ENCODE data around the gene SART3. TPM values are rescaled to one million over a fixed set of nuclear protein-coding genes. Genes with fewer than 3 reads are reported as not detected.

The SART3 gene
- total and polyA plus RNA-seq, 2 of the 8 experiments (the other 6 are each of a cell fraction or from before 2014, with no cell fraction given) = 16.0 to 103 TPM

DNA sequence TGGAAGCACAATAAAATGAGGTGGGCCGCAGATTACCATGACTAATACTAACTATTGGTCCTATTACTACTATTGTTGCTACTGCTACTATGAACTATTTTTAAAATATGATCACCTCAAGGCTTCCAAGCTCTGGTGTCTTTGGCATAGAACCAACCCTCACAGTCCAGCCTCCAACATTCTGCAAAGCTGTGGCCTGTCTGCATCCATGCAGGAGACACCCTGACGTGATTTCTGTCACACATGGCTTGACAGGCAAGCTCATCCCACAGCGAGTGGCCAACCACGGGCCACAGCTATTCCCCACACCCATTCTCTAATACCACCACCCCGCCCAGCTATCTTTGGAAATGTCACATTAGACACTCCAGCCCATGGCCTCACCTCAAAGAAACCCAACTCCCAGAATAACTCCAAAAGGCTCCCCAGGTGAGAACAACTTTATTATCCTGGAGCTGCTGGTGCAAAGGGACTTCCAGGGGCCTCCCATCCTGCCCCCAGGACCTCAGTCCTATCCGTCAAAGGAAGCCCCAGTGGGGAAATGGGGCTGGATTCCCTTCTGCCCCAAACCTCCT, 15.8 kb upstream of the SART3 start:
- H3K79me2 ChIP-seq (ENCODE audit: control insufficient read depth in 1 of 2, insufficient read depth in 2 of 2, low read length in 2 of 2) = no peaks in the 10 kb centered on the region
- no peaks in the 10 kb centered on the region for H3K4me1 ChIP-seq (replicated peaks in 1 of 4; ENCODE audit: control insufficient read depth in 3 of 4, insufficient read depth in 4 of 4, low read length in 3 of 4)
- H4K5ac ChIP-seq (ENCODE audit: insufficient read length, low read depth, low read length) = no peak overlapping the region
- ChIA-PET CTCF (ENCODE audit: partially characterized antibody) (interaction anchor here (1.0 to 24.3 kb wide), 7 partner anchors 8 to 65 kb away, joined by 3 to 523 read pairs (median 5); no protein-coding TSS in a partner anchor), POLR2A (ENCODE audit: partially characterized antibody) (interaction anchor here (1.6 kb wide), 1 partner anchor 16 kb away, joined by 4 read pairs; no protein-coding TSS in a partner anchor)
- no peak overlapping the region for H3K18ac ChIP-seq (ENCODE audit: extremely low read depth, low read length)
- H4K91ac ChIP-seq (replicated peaks; ENCODE audit: insufficient read length, low read length) = no peak overlapping the region
- no peak overlapping the region for H3K9ac ChIP-seq (replicated peaks in 1 of 4; ENCODE audit: extremely low read depth in 1 of 4, low read depth in 3 of 4, low read length in 3 of 4)
- H3K4me3 ChIP-seq (ENCODE audit: extremely low read depth in 1 of 4, insufficient read depth in 2 of 4, low read depth in 3 of 4, low read length in 4 of 4) = no peak overlapping the region
- H3K4ac ChIP-seq (replicated peaks; ENCODE audit: insufficient read length, low read depth, low read length) = no peak overlapping the region
- H3K9me3 ChIP-seq (ENCODE audit: insufficient read depth in 2 of 2, low read depth in 1 of 2, low read length in 1 of 2) = peaks cover 0 to 3% of the 10 kb centered on the region in 2 experiments; a peak in 1 of 4 replicates
- no peak overlapping the region for H3K23ac ChIP-seq (ENCODE audit: insufficient read length)
- no peak overlapping the region for H2BK15ac ChIP-seq (ENCODE audit: low read length)
- no peak overlapping the region for H3K14ac ChIP-seq (ENCODE audit: insufficient read length)
- no peak overlapping the region for H2BK5ac ChIP-seq (ENCODE audit: low read depth, low read length)
- no peak overlapping the region for H2BK20ac ChIP-seq (ENCODE audit: low read length)
- H3K79me1 ChIP-seq (ENCODE audit: low read depth, low read length) = no peaks in the 10 kb centered on the region
- H2BK120ac ChIP-seq (replicated peaks; ENCODE audit: low read depth, low read length) = no peak overlapping the region
- 60% methylated on average over 6 of the region's 6 CpGs; no CpG with 5 or more reads in 1 of the 2 experiments for WGBS, 2 experiments (ENCODE audit: extremely low coverage in 1 of 2, insufficient coverage in 1 of 2, insufficient read length in 1 of 2, insufficient replicate concordance in 2 of 2, low coverage in 1 of 2, low lambda C conversion rate in 2 of 2, missing lambda C conversion rate in 1 of 2)
- H2AK5ac ChIP-seq (ENCODE audit: low read depth, low read length) = no peak overlapping the region
- peaks cover 14% of the 10 kb centered on the region; the same call in 1 of the 2 replicates for H3K23me2 ChIP-seq (ENCODE audit: low read depth, low read length)
- no peak overlapping the region for H2BK12ac ChIP-seq (ENCODE audit: low read depth, low read length)
- peaks cover 0 to 6% of the 10 kb centered on the region in 2 experiments for H4K20me1 ChIP-seq (replicated peaks in 1 of 2; ENCODE audit: control insufficient read depth in 1 of 2, insufficient read depth in 2 of 2, low read length in 2 of 2)
- no peaks in the 10 kb centered on the region for H3K27me3 ChIP-seq (replicated peaks in 1 of 4; ENCODE audit: control insufficient read depth in 3 of 4, extremely low read depth in 1 of 4, insufficient read depth in 3 of 4, low read length in 3 of 4)
- H3K27ac ChIP-seq (ENCODE audit: low read depth, low read length) = no peak overlapping the region
- H4K8ac ChIP-seq (ENCODE audit: extremely low read depth, insufficient read depth, low read length) = no peak overlapping the region; the same call in 1 of the 2 replicates
- no peak overlapping the region for H2AFZ ChIP-seq (ENCODE audit: low read length)
- no peaks in the 10 kb centered on the region for H3K36me3 ChIP-seq (ENCODE audit: control insufficient read depth in 2 of 4, insufficient read depth in 4 of 4, low read length in 3 of 4)
- H3K56ac ChIP-seq (replicated peaks; ENCODE audit: insufficient read length, low read depth, low read length) = no peak overlapping the region
- no peak overlapping the region for H3K4me2 ChIP-seq (ENCODE audit: insufficient read depth in 1 of 2, low read depth in 2 of 2, low read length in 2 of 2)
- no peak for FAIRE-seq
- DNase-seq (ENCODE audit: low read depth in 1 of 2, low spot score in 2 of 2) = no peak
- TF ChIP-seq SP4 (IDR thresholded peaks at IDR 0.05; ENCODE audit: low read length) (no peak), KDM5A (IDR thresholded peaks at IDR 0.05; ENCODE audit: low read length) (no peak), CEBPB (IDR thresholded peaks at IDR 0.05; ENCODE audit: low read depth, low read length) (no peak), SP1 (IDR thresholded peaks at IDR 0.05; ENCODE audit: low read depth, low read length) (no peak), CREB1 (IDR thresholded peaks at IDR 0.05) (no peak), FOSL1 (IDR thresholded peaks at IDR 0.05; ENCODE audit: insufficient read depth, low read depth, low read length) (no peak), CTBP2 (IDR thresholded peaks at IDR 0.05; ENCODE audit: borderline replicate concordance, insufficient read depth, insufficient read length, low read length) (no peak), CHD1 (IDR thresholded peaks at IDR 0.05; ENCODE audit: low read depth, low read length) (no peak), SUZ12 (IDR thresholded peaks at IDR 0.05; ENCODE audit: low read length) (no peak), SRF (IDR thresholded peaks at IDR 0.05; ENCODE audit: low read depth, low read length) (no peak), NANOG (IDR thresholded peaks at IDR 0.05; ENCODE audit: insufficient read depth, low read depth, low read length, poor library complexity, severe bottlenecking) (no peak), RFX5 (IDR thresholded peaks at IDR 0.05; ENCODE audit: borderline replicate concordance, low read depth, low read length) (no peak), CHD2 (IDR thresholded peaks at IDR 0.05; ENCODE audit: low read length) (no peak)
- TF ChIP-seq, protein P1, sequence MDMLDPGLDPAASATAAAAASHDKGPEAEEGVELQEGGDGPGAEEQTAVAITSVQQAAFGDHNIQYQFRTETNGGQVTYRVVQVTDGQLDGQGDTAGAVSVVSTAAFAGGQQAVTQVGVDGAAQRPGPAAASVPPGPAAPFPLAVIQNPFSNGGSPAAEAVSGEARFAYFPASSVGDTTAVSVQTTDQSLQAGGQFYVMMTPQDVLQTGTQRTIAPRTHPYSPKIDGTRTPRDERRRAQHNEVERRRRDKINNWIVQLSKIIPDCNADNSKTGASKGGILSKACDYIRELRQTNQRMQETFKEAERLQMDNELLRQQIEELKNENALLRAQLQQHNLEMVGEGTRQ (IDR thresholded peaks at IDR 0.05; ENCODE audit: low read length) = no peak

Data from H1 (cell line).